HCT116 (cell line): ENCODE measurements around the gene COPG1.

Experiments used
- CTCF ChIP-seq, 3 experiments: fragments of 200-600 bp in 1 of 3; sonication (generic) in 1 of 3; IDR thresholded peaks in 2 of 3; conservative IDR thresholded peaks in 1 of 3; 2 replicates each; pipeline ENCODE4 v1.5.1; 2012 to 2017; ENCODE audit warnings: low read depth in 2 of 3, low read length in 2 of 3, antibody characterized with exemption in 1 of 3, borderline replicate concordance in 1 of 3, control low read depth in 1 of 3, mild to moderate bottlenecking in 1 of 3, mixed read lengths in 1 of 3, mixed run types in 1 of 3, moderate library complexity in 1 of 3; ENCODE audit not compliant: insufficient read depth in 1 of 3
- EZH2 ChIP-seq: fragments of 200-600 bp; sonication (generic); IDR thresholded peaks from 2 replicates; pipeline ENCODE4 v1.6.1; 2017; ENCODE audit warnings: antibody characterized with exemption, mixed run types
- JUND ChIP-seq: IDR thresholded peaks from 2 replicates; pipeline ENCODE4 v1.6.1; 2012
- POLR2A ChIP-seq: IDR thresholded peaks from 2 replicates; pipeline ENCODE4 v1.7.0; 2011; ENCODE audit warnings: borderline replicate concordance; ENCODE audit not compliant: insufficient read depth, insufficient read length; ENCODE audit errors: extremely low read depth
- POLR2AphosphoS5 ChIP-seq: IDR thresholded peaks from 2 replicates; pipeline ENCODE4 v1.6.1; 2011; ENCODE audit warnings: mild to moderate bottlenecking, low read depth, low read length, moderate library complexity
- RAD21 ChIP-seq: IDR thresholded peaks from 2 replicates; pipeline ENCODE4 v1.6.1; 2012; ENCODE audit warnings: low read depth, mild to moderate bottlenecking
- SRF ChIP-seq: IDR thresholded peaks from 2 replicates; pipeline ENCODE4 v1.6.1; 2012; ENCODE audit warnings: low read depth
- YY1 ChIP-seq: IDR thresholded peaks from 2 replicates; pipeline ENCODE4 v1.6.1; 2011; ENCODE audit warnings: low read length, low read depth, moderate library complexity, mild to moderate bottlenecking; ENCODE audit not compliant: insufficient replicate concordance; ENCODE audit errors: extremely low read depth
- ZNF274 ChIP-seq: fragments of 200-500 bp; sonication (Bioruptor generic); IDR thresholded peaks from 2 replicates; pipeline ENCODE4 v1.6.1; 2014; ENCODE audit warnings: mild to moderate bottlenecking, low read depth, low read length, inconsistent platforms
- TF ChIP-seq, protein P1 (sequence below): IDR thresholded peaks from 2 replicates; pipeline ENCODE4 v1.6.1; 2012

DNA sequence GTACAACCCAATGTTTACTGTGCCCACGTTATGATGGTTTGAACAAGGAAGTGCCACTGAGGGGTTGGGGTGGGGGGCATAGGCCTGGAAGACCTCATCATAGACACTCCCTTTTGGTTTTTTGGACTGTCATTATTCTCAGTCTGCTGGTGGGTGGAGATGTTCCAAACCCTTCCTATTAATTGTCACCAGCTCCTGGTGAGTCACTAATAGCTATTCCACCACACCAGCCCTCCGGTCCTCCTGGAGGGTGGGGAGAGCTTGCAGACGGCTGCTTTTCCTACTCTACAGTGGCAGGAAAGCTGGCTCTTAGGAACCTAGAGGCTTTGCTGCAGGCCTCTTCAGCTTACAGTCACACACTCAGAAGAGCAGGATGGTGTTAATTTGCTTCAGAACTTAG lies 9.0 kb upstream of the COPG1 start:
- no peak for TF ChIP-seq POLR2AphosphoS5
- TF ChIP-seq YY1, result no peak
- TF ChIP-seq CTCF (IDR thresholded peaks at IDR 0.05 in 2 of 3, conservative IDR thresholded peaks at IDR 0.05 in 1 of 3; ENCODE audit: borderline replicate concordance in 1 of 3, insufficient read depth in 1 of 3, low read depth in 2 of 3, low read length in 2 of 3), result no peak
- no peak for TF ChIP-seq EZH2
- TF ChIP-seq JUND, result no peak
- TF ChIP-seq POLR2A, result no peak
- no peak for TF ChIP-seq RAD21
- no peak for TF ChIP-seq ZNF274
- TF ChIP-seq SRF, result no peak
- TF ChIP-seq, protein P1, sequence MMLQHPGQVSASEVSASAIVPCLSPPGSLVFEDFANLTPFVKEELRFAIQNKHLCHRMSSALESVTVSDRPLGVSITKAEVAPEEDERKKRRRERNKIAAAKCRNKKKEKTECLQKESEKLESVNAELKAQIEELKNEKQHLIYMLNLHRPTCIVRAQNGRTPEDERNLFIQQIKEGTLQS, result no peak
